Endodermal cell (in vitro differentiated cells): ENCODE results near the gene ENTR1. TPM values are rescaled to one million over a fixed set of nuclear protein-coding genes. Genes with fewer than 3 reads are reported as not detected.

ENCODE experiments used
- DNase-seq: peaks from one replicate; pipeline ENCODE4 v3.0.0-alpha.2; 2017
- H3K27ac ChIP-seq: 2 replicates; pipeline ENCODE4 v1.5.1; 2013; ENCODE audit warnings: mild to moderate bottlenecking, low read depth, low read length, moderate library complexity
- H3K27me3 ChIP-seq: 2 replicates; pipeline ENCODE4 v1.6.1; 2013; ENCODE audit warnings: mild to moderate bottlenecking, low read length, moderate library complexity; ENCODE audit not compliant: insufficient read depth, control insufficient read depth, poor library complexity, severe bottlenecking
- H3K36me3 ChIP-seq: 2 replicates; pipeline ENCODE4 v1.7.0; 2013; ENCODE audit warnings: mild to moderate bottlenecking, low read length, moderate library complexity; ENCODE audit not compliant: control insufficient read depth, insufficient read depth
- H3K4me1 ChIP-seq: one replicate; pipeline ENCODE4 v1.7.0; 2013; ENCODE audit warnings: low read length; ENCODE audit not compliant: control insufficient read depth, insufficient read depth
- H3K4me3 ChIP-seq: 2 replicates; pipeline ENCODE4 v1.5.1; 2013; ENCODE audit warnings: mild to moderate bottlenecking, low read length, moderate library complexity
- H3K9ac ChIP-seq: 2 replicates; pipeline ENCODE4 v1.6.1; 2013; ENCODE audit warnings: mild to moderate bottlenecking, low read length, moderate library complexity; ENCODE audit not compliant: poor library complexity, severe bottlenecking; ENCODE audit errors: extremely low read depth
- H3K9me3 ChIP-seq: 2 replicates; pipeline ENCODE4 v1.6.1; 2013; ENCODE audit warnings: mild to moderate bottlenecking, low read length, moderate library complexity; ENCODE audit not compliant: control insufficient read depth
- H3K27ac Mint-ChIP-seq: 2 replicates; pipeline ENCODE4 v1.8.0; 2020; ENCODE audit warnings: mixed read lengths
- H3K27me3 Mint-ChIP-seq: 2 replicates; pipeline ENCODE4 v1.8.0; 2021; ENCODE audit warnings: mild to moderate bottlenecking, mixed read lengths; ENCODE audit not compliant: insufficient read depth
- H3K36me3 Mint-ChIP-seq: 2 replicates; pipeline ENCODE4 v1.8.0; 2020; ENCODE audit warnings: low read depth, mixed read lengths
- H3K4me1 Mint-ChIP-seq: 2 replicates; pipeline ENCODE4 v1.8.0; 2020; ENCODE audit warnings: mixed read lengths
- H3K4me3 Mint-ChIP-seq: 2 replicates; pipeline ENCODE4 v1.8.0; 2020; ENCODE audit warnings: mild to moderate bottlenecking, moderate library complexity, mixed read lengths
- H3K9me3 Mint-ChIP-seq: 2 replicates; pipeline ENCODE4 v1.8.0; 2020; ENCODE audit warnings: mild to moderate bottlenecking, mixed read lengths
- WGBS, 2 experiments: methylation state at CpG; one replicate each; pipeline versions ENCODE4 v1.1.5 to v1.1.7; 2013; ENCODE audit warnings: missing lambda C conversion rate in 2 of 2, mixed read lengths in 1 of 2; ENCODE audit not compliant: insufficient coverage in 1 of 2, insufficient read length in 1 of 2; 5-methylcytosine and 5-hydroxymethylcytosine counted together
- total RNA-seq, 2 donors: library from RNA; stranded (reverse); fragmentation: NEBNext Ultra II Directional in 1 of 2; extraction: Animal tissue kit (Norgen Biotek cat#: 25700) in 1 of 2; gene quantifications; 2 replicates in 1 of 2; 3 replicates in 1 of 2; pipeline ENCODE4 v1.2.1, GENCODE V29; 2021
- TF ChIP-seq, protein P1 (sequence below): fragments of 200-600 bp; sonication (generic); conservative IDR thresholded peaks from 2 replicates; pipeline ENCODE4 v1.5.0; 2021; ENCODE audit warnings: antibody characterized with exemption, mild to moderate bottlenecking

The ENTR1 gene
- total RNA-seq, 2 donors from 2014 or later: 76.6 to 83.1 TPM

- no peak overlapping the region for H3K4me3 ChIP-seq
- no peak overlapping the region for H3K9ac ChIP-seq
- peaks cover 44% of the 10 kb centered on the region for H3K36me3 ChIP-seq
- no peak for DNase-seq
- 90 to 92% methylated on average over 24 to 27 of the region's 27 CpGs for WGBS, 2 experiments
- Mint-ChIP-seq H3K9me3 (no peaks in the 10 kb centered on the region), H3K36me3 (peaks cover 50% of the 10 kb centered on the region), H3K4me3 (no peak overlapping the region), H3K27ac (no peak overlapping the region), H3K27me3 (no peaks in the 10 kb centered on the region), H3K4me1 (no peaks in the 10 kb centered on the region)
- no peaks in the 10 kb centered on the region for H3K27me3 ChIP-seq
- H3K9me3 ChIP-seq: no peaks in the 10 kb centered on the region
- no peaks in the 10 kb centered on the region for H3K4me1 ChIP-seq
- TF ChIP-seq, protein P1, sequence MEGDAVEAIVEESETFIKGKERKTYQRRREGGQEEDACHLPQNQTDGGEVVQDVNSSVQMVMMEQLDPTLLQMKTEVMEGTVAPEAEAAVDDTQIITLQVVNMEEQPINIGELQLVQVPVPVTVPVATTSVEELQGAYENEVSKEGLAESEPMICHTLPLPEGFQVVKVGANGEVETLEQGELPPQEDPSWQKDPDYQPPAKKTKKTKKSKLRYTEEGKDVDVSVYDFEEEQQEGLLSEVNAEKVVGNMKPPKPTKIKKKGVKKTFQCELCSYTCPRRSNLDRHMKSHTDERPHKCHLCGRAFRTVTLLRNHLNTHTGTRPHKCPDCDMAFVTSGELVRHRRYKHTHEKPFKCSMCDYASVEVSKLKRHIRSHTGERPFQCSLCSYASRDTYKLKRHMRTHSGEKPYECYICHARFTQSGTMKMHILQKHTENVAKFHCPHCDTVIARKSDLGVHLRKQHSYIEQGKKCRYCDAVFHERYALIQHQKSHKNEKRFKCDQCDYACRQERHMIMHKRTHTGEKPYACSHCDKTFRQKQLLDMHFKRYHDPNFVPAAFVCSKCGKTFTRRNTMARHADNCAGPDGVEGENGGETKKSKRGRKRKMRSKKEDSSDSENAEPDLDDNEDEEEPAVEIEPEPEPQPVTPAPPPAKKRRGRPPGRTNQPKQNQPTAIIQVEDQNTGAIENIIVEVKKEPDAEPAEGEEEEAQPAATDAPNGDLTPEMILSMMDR: no peak
- no peak overlapping the region for H3K27ac ChIP-seq
Measured at GRCh38 chr9:136424750-136425362, 14.4 kb upstream of the ENTR1 start.

DNA sequence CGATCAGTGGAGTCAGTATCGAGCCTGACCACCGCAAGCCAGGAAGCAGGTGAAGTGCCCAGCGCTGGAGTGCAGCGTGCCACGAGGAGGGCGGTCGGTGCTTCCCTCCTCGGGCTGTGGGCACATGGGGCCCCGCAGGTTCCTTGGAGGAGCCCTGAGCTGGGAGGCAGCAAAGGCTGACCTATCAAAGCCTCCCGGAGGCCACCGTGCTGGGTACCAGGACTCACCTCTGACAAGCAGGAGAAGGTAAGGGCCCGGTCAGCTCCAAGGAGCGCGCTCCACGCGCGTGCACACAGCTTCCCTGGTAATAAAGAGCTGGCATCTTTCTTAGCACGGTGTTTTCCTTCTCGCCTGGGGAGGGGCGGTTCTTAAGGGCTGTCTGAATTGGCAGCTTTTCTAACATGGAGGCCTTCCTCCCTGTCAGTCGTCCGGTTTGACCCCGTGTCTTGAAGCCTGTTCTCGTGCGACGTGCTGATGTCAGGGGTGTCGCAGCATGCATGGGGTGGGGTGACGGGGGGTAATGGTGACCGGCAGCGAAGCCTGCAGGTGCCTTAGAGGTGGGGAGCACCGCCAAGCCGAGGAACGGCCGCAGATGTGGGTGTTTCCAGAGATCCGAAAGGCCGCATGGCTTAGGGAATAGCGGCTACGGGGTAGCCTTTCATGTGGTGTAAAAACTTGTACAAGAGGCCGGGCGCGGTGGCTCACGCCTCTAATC is 13.2 kb upstream of the ENTR1 start:
- no peak overlapping the region for H3K4me3 Mint-ChIP-seq
- peaks cover 48% of the 10 kb centered on the region for H3K36me3 Mint-ChIP-seq
- no peak overlapping the region for H3K4me3 ChIP-seq
- H3K27me3 Mint-ChIP-seq: no peaks in the 10 kb centered on the region
- TF ChIP-seq, protein P1: no peak
- H3K27me3 ChIP-seq: no peaks in the 10 kb centered on the region
- no peak overlapping the region for H3K27ac Mint-ChIP-seq
- H3K27ac ChIP-seq: no peak overlapping the region
- no peak overlapping the region for H3K9ac ChIP-seq
- H3K9me3 ChIP-seq: no peaks in the 10 kb centered on the region
- no peak for DNase-seq
- H3K9me3 Mint-ChIP-seq: no peaks in the 10 kb centered on the region
- no peaks in the 10 kb centered on the region for H3K4me1 ChIP-seq
- WGBS, 2 experiments: 90 to 92% methylated on average over 29 to 43 of the region's 43 CpGs
- H3K4me1 Mint-ChIP-seq: no peaks in the 10 kb centered on the region
- peaks cover 49% of the 10 kb centered on the region for H3K36me3 ChIP-seq

- no peaks in the 10 kb centered on the region for H3K4me1 Mint-ChIP-seq
- H3K9me3 Mint-ChIP-seq: no peaks in the 10 kb centered on the region
- 95 to 97% methylated on average over 26 of the region's 26 CpGs for WGBS, 2 experiments
- H3K36me3 Mint-ChIP-seq: peaks cover 53% of the 10 kb centered on the region
- Histone ChIP-seq H3K36me3 (peaks cover 56% of the 10 kb centered on the region), H3K9ac (no peak overlapping the region), H3K4me3 (no peak overlapping the region), H3K27me3 (no peaks in the 10 kb centered on the region), H3K9me3 (no peaks in the 10 kb centered on the region), H3K27ac (no peak overlapping the region), H3K4me1 (no peaks in the 10 kb centered on the region)
- H3K27ac Mint-ChIP-seq: no peak overlapping the region
- no peaks in the 10 kb centered on the region for H3K27me3 Mint-ChIP-seq
- H3K4me3 Mint-ChIP-seq: no peak overlapping the region
- DNase-seq: no peak
- TF ChIP-seq, protein P1: no peak
Measured at GRCh38 chr9:136422876-136423275, 12.5 kb upstream of the ENTR1 start.
